Activated CD8-positive, alpha-beta T cell treated with anti-CD3 and anti-CD28 coated beads for 36 hours (primary cell): ENCODE results near the gene DLG2. TPM values are rescaled to one million over a fixed set of nuclear protein-coding genes. Genes with fewer than 3 reads are reported as not detected.

Experiments
- ATAC-seq: fragments of 200-7000 bp; cut with Tn5 transposase; one replicate; pipeline ENCODE4 v1.10.0; 2021; ENCODE audit warnings: mild to moderate bottlenecking, moderate library complexity
- CTCF ChIA-PET: fragments of 350-600 bp; sonication (Branson Sonifier 250); formaldehyde crosslinking; loops from one replicate; lab custom pipeline; 2021; ENCODE audit warnings: antibody characterized with exemption; lab: Charles Lee
- POLR2A ChIA-PET: fragments of 350-600 bp; sonication (Branson Sonifier 250); formaldehyde crosslinking; loops from one replicate; lab custom pipeline; 2021; ENCODE audit warnings: antibody characterized with exemption; lab: Charles Lee
- DNase-seq: peaks from one replicate; pipeline ENCODE4 v3.0.0-alpha.2; 2020
- H3K27ac Mint-ChIP-seq: one replicate; pipeline ENCODE4 v1.8.0; 2021; ENCODE audit warnings: mild to moderate bottlenecking, mixed read lengths
- H3K27me3 Mint-ChIP-seq: one replicate; pipeline ENCODE4 v1.8.0; 2021; ENCODE audit warnings: mixed read lengths
- H3K36me3 Mint-ChIP-seq: one replicate; pipeline ENCODE4 v1.8.0; 2021; ENCODE audit warnings: low read depth, mixed read lengths
- H3K4me1 Mint-ChIP-seq: one replicate; pipeline ENCODE4 v1.8.0; 2021; ENCODE audit warnings: low read depth, mixed read lengths
- H3K4me3 Mint-ChIP-seq: one replicate; pipeline ENCODE4 v1.8.0; 2021; ENCODE audit warnings: mild to moderate bottlenecking, moderate library complexity, mixed read lengths
- H3K9me3 Mint-ChIP-seq: one replicate; pipeline ENCODE4 v1.8.0; 2021; ENCODE audit warnings: mixed read lengths
- CTCF ChIP-seq: fragments of 200-600 bp; IDR thresholded peaks from one replicate; pipeline ENCODE4 v1.8.0; 2022; ENCODE audit warnings: antibody characterized with exemption, mild to moderate bottlenecking
- intact Hi-C: fragments of 100-400 bp; cut with micrococcal nuclease; formaldehyde crosslinking; loops from one replicate; pipeline ENCODE4 v1.10.0; 2022
- total RNA-seq, 2 experiments: library from RNA; stranded (reverse); gene quantifications; one replicate each; pipeline ENCODE4 v1.2.3, GENCODE V29; 2021

The DLG2 gene
- total RNA-seq, 2 experiments from 2014 or later, result 2.2 to 2.6 TPM

GRCh38 chr11:84137505-84137904 is 1489.6 kb downstream of the DLG2 start:
- no peak for TF ChIP-seq CTCF
- intact Hi-C loops, result no loop called here
- Mint-ChIP-seq H3K4me3 (no peak overlapping the region), H3K4me1 (no peaks in the 10 kb centered on the region), H3K27me3 (no peaks in the 10 kb centered on the region), H3K27ac (no peak overlapping the region), H3K36me3 (no peaks in the 10 kb centered on the region), H3K9me3 (peaks cover 9% of the 10 kb centered on the region)
- no peak for DNase-seq
- no peak for ATAC-seq
- ChIA-PET CTCF (interaction anchor here (0.8 kb wide), 1 partner anchor 155 kb away, joined by 3 read pairs; no protein-coding TSS in a partner anchor), POLR2A (no interaction called here)

- H3K9me3 Mint-ChIP-seq, result peaks cover 9% of the 10 kb centered on the region
- no peak for TF ChIP-seq CTCF
- no peaks in the 10 kb centered on the region for H3K4me1 Mint-ChIP-seq
- ATAC-seq, result no peak
- H3K27ac Mint-ChIP-seq, result no peak overlapping the region
- POLR2A ChIA-PET, result no interaction called here
- no peaks in the 10 kb centered on the region for H3K36me3 Mint-ChIP-seq
- DNase-seq, result no peak
- CTCF ChIA-PET, result interaction anchor here (0.8 kb wide), 1 partner anchor 156 kb away, joined by 3 read pairs; no protein-coding TSS in a partner anchor
- H3K4me3 Mint-ChIP-seq, result no peak overlapping the region
- H3K27me3 Mint-ChIP-seq, result no peaks in the 10 kb centered on the region
- intact Hi-C loops, result no loop called here
These were observed 1490.2 kb downstream of the DLG2 start for GRCh38 chr11:84136926-84137325.

GRCh38 chr11:84130646-84131427 is 1496.3 kb downstream of the DLG2 start:
- intact Hi-C loops, result no loop called here
- CTCF ChIA-PET, result no interaction called here
- no peak for ATAC-seq
- Mint-ChIP-seq H3K27me3 (no peaks in the 10 kb centered on the region), H3K4me1 (no peaks in the 10 kb centered on the region), H3K27ac (no peak overlapping the region), H3K9me3 (peaks cover 11% of the 10 kb centered on the region), H3K4me3 (no peak overlapping the region), H3K36me3 (no peaks in the 10 kb centered on the region)
- POLR2A ChIA-PET, result no interaction called here
- DNase-seq, result no peak
- no peak for TF ChIP-seq CTCF

GRCh38 chr11:84129961-84130576 is 1497.1 kb downstream of the DLG2 start:
- no peaks in the 10 kb centered on the region for H3K36me3 Mint-ChIP-seq
- H3K27me3 Mint-ChIP-seq, result no peaks in the 10 kb centered on the region
- no peak overlapping the region for H3K4me3 Mint-ChIP-seq
- ATAC-seq (no peak), DNase-seq (no peak)
- H3K27ac Mint-ChIP-seq, result no peak overlapping the region
- H3K4me1 Mint-ChIP-seq, result no peaks in the 10 kb centered on the region
- no peak for TF ChIP-seq CTCF
- intact Hi-C loops, result no loop called here
- ChIA-PET CTCF (no interaction called here), POLR2A (interaction anchor here (0.6 kb wide), 1 partner anchor 181 kb away, joined by 3 read pairs; no protein-coding TSS in a partner anchor)
- peaks cover 6% of the 10 kb centered on the region for H3K9me3 Mint-ChIP-seq

- no peak for TF ChIP-seq CTCF
- intact Hi-C loops, result no loop called here
- POLR2A ChIA-PET, result no interaction called here
- Mint-ChIP-seq H3K4me1 (no peaks in the 10 kb centered on the region), H3K27ac (no peak overlapping the region), H3K9me3 (peaks cover 6% of the 10 kb centered on the region), H3K27me3 (no peaks in the 10 kb centered on the region), H3K4me3 (no peak overlapping the region), H3K36me3 (no peaks in the 10 kb centered on the region)
- ATAC-seq (no peak), DNase-seq (no peak)
- CTCF ChIA-PET, result no interaction called here
These were observed 1498.3 kb downstream of the DLG2 start for GRCh38 chr11:84128840-84129239.
